ENCODE results near the gene B4GALT6.

The B4GALT6 gene

GRCh38 chr18:31686986-31687928, 2.9 kb upstream of the B4GALT6 start:
- no peak for DNase-seq

- DNase-seq = no peak
Observed at GRCh38 chr18:31686572-31686971, 2.2 kb upstream of the B4GALT6 start.

GRCh38 chr18:31685097-31686082, 1.0 kb upstream of the B4GALT6 start:
- peak in 2 of 4 experiments; percentile 7 to 29 for DNase-seq

- no peak for DNase-seq
Observed at GRCh38 chr18:31683968-31684278, 458 bp downstream of the B4GALT6 start.

- DNase-seq = no peak
Observed at GRCh38 chr18:31683106-31683505, 1.3 kb downstream of the B4GALT6 start.

- no peak for DNase-seq
Observed at GRCh38 chr18:31680831-31681568, 3.4 kb downstream of the B4GALT6 start.

- no peak for DNase-seq
Observed at GRCh38 chr18:31680433-31680811, 4.0 kb downstream of the B4GALT6 start.

GRCh38 chr18:31679791-31680432, 4.5 kb downstream of the B4GALT6 start:
- DNase-seq = no peak

GRCh38 chr18:31679133-31679742, 5.1 kb downstream of the B4GALT6 start:
- DNase-seq = no peak

GRCh38 chr18:31678425-31678824, 6.0 kb downstream of the B4GALT6 start:
- no peak for DNase-seq

GRCh38 chr18:31677592-31677991, 6.8 kb downstream of the B4GALT6 start:
- DNase-seq = no peak

- no peak for DNase-seq
Observed at GRCh38 chr18:31675404-31675803, 9.0 kb downstream of the B4GALT6 start.

GRCh38 chr18:31672628-31673135, 11.7 kb downstream of the B4GALT6 start:
- DNase-seq = no peak

- DNase-seq = no peak
Observed at GRCh38 chr18:31671951-31672350, 12.4 kb downstream of the B4GALT6 start.

- no peak for DNase-seq
Observed at GRCh38 chr18:31669541-31669940, 14.8 kb downstream of the B4GALT6 start.

GRCh38 chr18:31667185-31667584, 17.2 kb downstream of the B4GALT6 start:
- no peak for DNase-seq

GRCh38 chr18:31666055-31666454, 18.3 kb downstream of the B4GALT6 start:
- DNase-seq = no peak

GRCh38 chr18:31664101-31664500, 20.3 kb downstream of the B4GALT6 start:
- DNase-seq = no peak

- no peak for DNase-seq
Observed at GRCh38 chr18:31661965-31662364, 22.4 kb downstream of the B4GALT6 start.

GRCh38 chr18:31660763-31661162, 23.6 kb downstream of the B4GALT6 start:
- no peak for DNase-seq

- no peak for DNase-seq
Observed at GRCh38 chr18:31659576-31660177, 24.7 kb downstream of the B4GALT6 start.
